ENCODE results near the gene SMARCB1.

The SMARCB1 gene

GRCh38 chr22:23786752-23787599 lies at the start of gene SMARCB1:
SMARCB1 (plus strand) TSS chr22:23786966; CDS start chr22:23787170, 204 bp downstream.
- DNase-seq (ENCODE audit: low read depth in 4 of 4, low spot score in 1 of 4), result peak; percentile 78 to 87 (median 82)

GRCh38 chr22:23737696-23738095 lies 49.1 kb upstream of the SMARCB1 start:
- DNase-seq (ENCODE audit: low read depth in 4 of 4, low spot score in 1 of 4), result no peak

DNA sequence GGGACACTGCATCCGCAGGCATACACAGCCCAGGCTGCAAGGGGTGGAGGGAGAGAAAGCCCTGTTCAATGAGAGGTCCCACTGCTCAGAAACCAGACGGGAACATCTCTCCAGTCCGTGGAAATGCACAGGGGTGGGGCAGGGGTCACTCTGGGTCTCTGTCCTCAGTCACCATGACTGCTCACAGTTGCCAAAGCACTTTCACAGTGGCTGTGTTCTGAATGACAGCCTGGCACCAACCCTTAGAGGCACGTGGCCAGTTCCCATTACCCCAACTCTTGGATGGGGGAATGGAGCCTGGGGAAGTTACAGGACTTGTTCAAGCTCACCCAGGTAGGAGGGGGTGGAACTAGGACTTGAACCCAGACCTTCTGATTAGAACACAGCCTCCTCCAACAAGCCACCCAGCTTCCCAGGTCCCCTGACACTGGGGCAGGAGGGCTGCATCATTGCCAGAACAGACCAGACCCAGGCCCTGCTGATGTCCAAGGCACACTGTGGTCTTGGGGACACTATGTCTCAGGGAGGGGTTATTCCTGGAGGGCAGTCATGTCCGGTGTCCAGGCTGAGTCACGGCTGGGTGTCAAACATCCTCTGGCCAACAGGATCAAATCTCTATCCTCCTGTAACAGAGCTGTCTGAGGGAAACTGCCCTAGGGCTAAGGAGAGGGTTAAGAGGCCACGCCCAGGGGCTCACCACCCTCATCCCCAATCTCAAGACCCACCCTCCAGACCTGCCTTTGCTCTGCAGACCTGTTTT lies 44.1 kb upstream of the SMARCB1 start:
- no peak for DNase-seq (ENCODE audit: low read depth in 4 of 4, low spot score in 1 of 4)

GRCh38 chr22:23743303-23743705 lies 43.5 kb upstream of the SMARCB1 start:
- no peak for DNase-seq (ENCODE audit: low read depth in 4 of 4, low spot score in 1 of 4)

GRCh38 chr22:23744001-23744400 lies 42.8 kb upstream of the SMARCB1 start:
- DNase-seq (ENCODE audit: low read depth in 4 of 4, low spot score in 1 of 4), result no peak

DNA sequence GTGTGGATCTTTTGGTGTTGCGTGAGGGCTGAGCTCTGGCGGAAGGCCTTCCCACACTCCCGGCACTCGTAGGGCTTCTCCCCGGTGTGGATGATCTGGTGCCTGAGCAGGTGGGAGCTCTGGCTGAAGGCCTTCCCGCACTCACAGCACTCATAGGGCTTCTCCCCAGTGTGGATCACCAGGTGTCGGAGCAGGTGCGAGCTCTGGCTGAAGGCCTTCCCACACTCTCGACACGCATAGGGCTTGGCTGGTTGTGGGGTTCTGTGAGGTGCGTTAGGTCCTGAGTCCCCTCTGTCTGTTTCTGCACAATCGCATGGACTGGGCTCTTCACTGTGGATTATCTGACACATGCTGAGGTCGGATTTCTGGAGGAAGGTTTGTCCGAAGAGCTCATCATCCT lies 42.3 kb upstream of the SMARCB1 start:
- DNase-seq (ENCODE audit: low read depth in 4 of 4, low spot score in 1 of 4), result no peak

DNA sequence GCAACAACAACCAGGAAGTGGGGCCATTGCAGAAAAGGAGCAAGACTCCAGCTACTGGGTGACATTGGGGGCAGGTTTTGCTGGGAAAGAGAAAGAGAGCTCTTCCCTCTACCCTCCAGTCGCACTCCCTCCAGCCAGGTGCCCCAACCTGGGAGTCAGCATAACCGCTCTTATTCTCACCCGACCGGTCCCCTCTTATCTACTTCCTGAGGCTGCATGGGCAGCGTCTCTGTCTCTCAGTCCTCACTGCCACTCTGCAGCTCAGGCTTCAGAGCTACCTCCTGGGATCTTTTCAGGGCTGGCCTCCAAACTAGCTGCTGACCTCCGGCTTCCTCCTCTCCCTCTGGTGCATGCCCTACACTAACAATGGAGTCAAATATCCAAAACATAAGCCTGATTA lies 41.0 kb upstream of the SMARCB1 start:
- no peak for DNase-seq (ENCODE audit: low read depth in 4 of 4, low spot score in 1 of 4)

- no peak for DNase-seq (ENCODE audit: low read depth in 4 of 4, low spot score in 1 of 4)
Measured at GRCh38 chr22:23749841-23750301, 36.9 kb upstream of the SMARCB1 start.

GRCh38 chr22:23750367-23750713 lies 36.4 kb upstream of the SMARCB1 start:
- no peak for DNase-seq (ENCODE audit: low read depth in 4 of 4, low spot score in 1 of 4)

- peak; percentile 45 to 80 (median 64) for DNase-seq (ENCODE audit: low read depth in 4 of 4, low spot score in 1 of 4)
Measured at GRCh38 chr22:23750714-23751440, 35.9 kb upstream of the SMARCB1 start, which contains the start of gene ZNF70. ZNF70 (minus strand) TSS chr22:23751112; CDS start chr22:23745140, 5,972 bp downstream.

GRCh38 chr22:23751441-23751996 lies 35.2 kb upstream of the SMARCB1 start:
- no peak for DNase-seq (ENCODE audit: low read depth in 4 of 4, low spot score in 1 of 4)

DNA sequence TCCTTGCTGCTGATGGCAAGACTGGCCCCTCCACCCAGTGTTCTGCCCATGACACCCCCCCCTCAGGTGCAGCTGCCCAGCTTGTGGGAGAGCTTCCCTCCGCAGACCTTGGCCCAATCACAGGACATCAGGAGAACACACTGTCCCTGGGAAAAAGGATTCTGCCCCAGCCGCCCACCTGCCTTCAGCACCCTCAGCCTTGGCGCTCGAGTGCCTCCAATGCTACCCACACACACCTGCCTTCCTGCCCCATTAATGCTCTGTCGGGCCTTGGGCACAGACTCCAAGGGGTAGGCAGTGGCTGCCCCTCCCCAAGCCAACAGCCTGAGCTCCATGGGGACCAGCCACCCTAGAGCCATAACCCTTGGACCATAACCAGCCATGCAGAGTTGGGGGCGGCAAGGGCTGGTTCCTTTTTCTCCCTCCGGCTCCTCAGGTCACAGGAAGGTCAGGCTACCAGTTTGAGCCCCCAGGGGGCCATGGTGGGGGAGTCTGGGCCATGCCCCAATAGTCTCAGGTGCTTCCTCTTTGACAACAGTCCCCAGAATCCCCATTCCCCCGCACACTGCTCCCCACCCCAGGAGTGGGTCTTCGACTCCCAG lies 34.6 kb upstream of the SMARCB1 start:
- no peak for DNase-seq (ENCODE audit: low read depth in 4 of 4, low spot score in 1 of 4)

DNA sequence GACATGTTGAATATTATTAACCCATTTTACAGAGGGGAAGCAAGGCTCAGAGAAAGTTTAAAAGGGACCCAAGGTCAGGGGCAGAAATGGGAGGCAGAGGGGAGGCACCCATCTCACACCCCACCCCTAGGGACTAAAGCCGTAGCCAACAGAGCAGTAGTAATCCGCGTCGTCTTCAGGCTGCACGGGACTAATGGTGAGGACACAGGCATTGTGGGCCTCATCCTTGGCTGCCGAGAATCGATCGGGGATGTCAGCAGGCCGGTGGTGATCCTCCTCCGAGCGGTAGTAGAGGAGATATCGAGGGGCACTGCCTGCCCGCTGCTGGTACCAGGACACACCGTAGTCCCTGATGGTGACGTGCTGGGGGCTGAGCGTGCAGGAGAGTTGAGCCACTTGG lies 34.0 kb upstream of the SMARCB1 start:
- DNase-seq (ENCODE audit: low read depth in 4 of 4, low spot score in 1 of 4), result no peak

DNA sequence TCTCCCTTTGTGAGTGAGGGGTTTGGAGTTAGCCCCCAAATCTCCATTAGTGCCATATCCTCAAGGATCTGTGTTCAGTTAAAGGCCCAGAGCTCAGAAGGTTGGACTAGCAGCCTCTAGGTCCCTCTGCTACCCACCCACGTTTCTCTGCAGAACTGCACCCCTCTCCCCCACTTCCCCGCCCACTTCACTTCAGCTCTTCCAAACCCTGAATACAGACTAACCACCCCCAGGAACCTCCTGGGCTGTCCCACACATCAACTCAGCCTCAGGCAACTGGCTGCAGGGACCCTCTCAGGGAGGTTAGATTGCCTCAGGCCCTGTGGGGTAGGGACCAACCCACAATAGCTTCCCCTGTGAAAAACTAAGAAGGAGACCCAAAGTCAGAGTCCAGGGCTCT lies 33.4 kb upstream of the SMARCB1 start:
- no peak for DNase-seq (ENCODE audit: low read depth in 4 of 4, low spot score in 1 of 4)

GRCh38 chr22:23754220-23754919 lies 32.4 kb upstream of the SMARCB1 start, which contains the start of gene VPREB3:
VPREB3 (minus strand) TSS chr22:23754425; CDS start chr22:23754363, 62 bp downstream.
- DNase-seq (ENCODE audit: low read depth in 4 of 4, low spot score in 1 of 4), result no peak

DNA sequence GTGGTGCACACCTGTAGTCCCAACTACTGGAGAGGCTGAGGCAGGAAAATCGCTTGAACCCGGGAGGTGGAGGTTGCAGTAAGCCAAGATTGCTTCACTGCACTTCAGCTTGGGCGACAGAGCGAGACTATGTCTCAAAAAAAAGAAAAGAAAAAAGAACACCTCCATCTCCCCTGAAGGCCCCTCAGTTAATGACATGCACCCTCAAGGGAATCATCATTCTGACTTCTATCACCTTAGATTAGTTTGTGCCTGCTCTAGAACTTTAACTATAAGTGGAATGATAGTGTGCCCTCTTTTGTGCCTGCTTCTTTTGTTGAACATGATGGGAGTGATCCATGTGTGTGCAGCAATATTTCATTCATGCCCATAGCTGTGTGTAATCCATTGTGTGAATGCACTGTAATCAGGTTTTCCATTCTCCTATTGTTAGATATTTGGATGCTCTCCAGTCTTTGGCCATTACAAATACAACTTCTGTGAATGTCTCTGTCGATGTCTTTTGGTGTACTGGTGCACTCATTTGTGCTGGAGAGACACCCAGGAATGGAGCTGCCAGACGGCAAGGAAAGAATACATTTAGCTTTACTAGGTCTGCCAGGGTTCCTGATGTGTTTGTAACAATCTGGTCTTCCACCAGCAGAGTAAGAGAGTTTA lies 31.7 kb upstream of the SMARCB1 start:
- DNase-seq (ENCODE audit: low read depth in 4 of 4, low spot score in 1 of 4), result no peak

DNA sequence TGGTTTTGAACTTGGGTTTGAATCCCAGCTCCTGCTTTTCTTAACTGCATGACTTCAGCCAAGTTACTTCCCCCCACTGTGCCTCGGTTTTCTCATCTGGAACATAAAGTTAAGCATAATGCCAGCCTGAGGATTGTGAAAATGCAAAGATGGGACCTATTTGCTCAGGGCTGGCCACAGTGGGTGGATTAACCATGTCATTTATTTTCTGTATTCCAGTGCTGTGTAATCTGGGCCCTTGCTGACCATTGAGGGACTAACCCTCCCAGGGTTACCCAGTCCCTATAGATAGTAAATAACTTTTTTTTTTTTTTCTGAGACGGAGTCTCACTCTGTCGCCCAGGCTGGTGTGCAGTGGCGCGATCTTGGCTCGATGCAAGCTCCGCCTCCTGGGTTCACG lies 31.1 kb upstream of the SMARCB1 start:
- DNase-seq (ENCODE audit: low read depth in 4 of 4, low spot score in 1 of 4), result no peak

DNA sequence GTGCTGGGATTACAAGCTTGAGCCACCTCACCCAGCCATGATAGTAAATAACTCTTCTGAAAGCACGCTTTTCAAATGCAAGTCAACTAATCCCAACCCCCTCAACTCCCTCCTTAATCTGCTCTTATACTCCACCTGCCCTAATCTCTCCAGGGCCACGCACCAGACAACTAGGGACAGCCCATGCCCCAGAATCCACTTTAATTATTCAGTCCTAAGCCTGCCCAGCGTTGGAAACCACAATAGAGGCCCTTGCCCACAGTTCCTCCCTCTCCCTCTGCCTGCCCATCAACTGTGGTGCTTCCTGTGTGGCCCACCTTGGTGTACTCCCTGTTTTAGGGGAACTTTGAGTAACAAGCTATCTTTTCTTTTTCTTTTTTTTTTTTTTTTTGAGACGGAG lies 29.9 kb upstream of the SMARCB1 start:
- DNase-seq (ENCODE audit: low read depth in 4 of 4, low spot score in 1 of 4), result no peak

- no peak for DNase-seq (ENCODE audit: low read depth in 4 of 4, low spot score in 1 of 4)
Measured at GRCh38 chr22:23759566-23759965, 27.2 kb upstream of the SMARCB1 start.

GRCh38 chr22:23760056-23760455 lies 26.7 kb upstream of the SMARCB1 start:
- DNase-seq (ENCODE audit: low read depth in 4 of 4, low spot score in 1 of 4), result no peak
